Sciatic nerve (tissue), 2 donors: ENCODE data around the gene SAPCD2. TPM values are rescaled to one million over a fixed set of nuclear protein-coding genes. Genes with fewer than 3 reads are reported as not detected.

ENCODE experiments used
- ATAC-seq: fragments of 200-7000 bp; cut with Tn5 transposase; one replicate; pipeline ENCODE4 v1.9.1; 2020; ENCODE audit warnings: mild to moderate bottlenecking, moderate library complexity
- DNase-seq: peaks from one replicate; pipeline ENCODE4 v3.0.0-alpha.2; 2020; ENCODE audit warnings: low spot score
- intact Hi-C: fragments of 100-400 bp; cut with DNase I; formaldehyde crosslinking; loops from one replicate; pipeline ENCODE4 v1.14.2; 2022
- total RNA-seq: library from RNA; stranded (reverse); fragmentation: NEBNext Ultra II Directional; extraction: Animal tissue kit (Norgen Biotek cat#: 25700); gene quantifications from one replicate; pipeline ENCODE4 v1.2.1, GENCODE V29; 2021
- donor health status: DM: no; HTN: no; CAD: no.
- donor health status: DM: no; HTN: no; CAD: no.

SAPCD2 gene
- total RNA-seq, 1 donor from 2014 or later: 0.36 TPM

- intact Hi-C loops: loop anchor here (10.0 kb wide), 1 partner anchor 183 kb away; the partner anchor contains the start of genes AJM1 and PHPT1
- DNase-seq (no peak), ATAC-seq (no peak)
Observed at GRCh38 chr9:137027369-137028262, 42.7 kb downstream of the SAPCD2 start, which contains the start of gene ABCA2. ABCA2 (minus strand) TSS chr9:137028237; CDS start chr9:137028140, 97 bp downstream.

- intact Hi-C loops: loop anchor here (10.0 kb wide), 1 partner anchor 182 kb away; the partner anchor contains the start of genes AJM1 and PHPT1
- DNase-seq: no peak
- no peak for ATAC-seq
Observed at GRCh38 chr9:137026828-137027227, 43.5 kb downstream of the SAPCD2 start.

- intact Hi-C loops: loop anchor here (10.0 kb wide), 1 partner anchor 182 kb away; the partner anchor contains the start of genes AJM1 and PHPT1
- DNase-seq (no peak), ATAC-seq (no peak)
Observed at GRCh38 chr9:137026384-137026783, 44.0 kb downstream of the SAPCD2 start.

GRCh38 chr9:137025517-137025966, 44.8 kb downstream of the SAPCD2 start:
- DNase-seq (peak; percentile 89), ATAC-seq (peak; percentile 53)
- intact Hi-C loops: loop anchor here (10.0 kb wide), 1 partner anchor 181 kb away; the partner anchor contains the start of genes AJM1 and PHPT1

- ATAC-seq (no peak), DNase-seq (no peak)
- intact Hi-C loops: loop anchor here (10.0 kb wide), 1 partner anchor 179 kb away; the partner anchor contains the start of genes AJM1 and PHPT1
Observed at GRCh38 chr9:137023583-137023991, 46.8 kb downstream of the SAPCD2 start.

- ATAC-seq: peak; percentile 1
- no peak for DNase-seq
- intact Hi-C loops: loop anchor here (10.0 kb wide), 1 partner anchor 178 kb away; the partner anchor contains the start of genes AJM1 and PHPT1
Observed at GRCh38 chr9:137023157-137023556, 47.2 kb downstream of the SAPCD2 start.

- intact Hi-C loops: loop anchor here (10.0 kb wide), 1 partner anchor 178 kb away; the partner anchor contains the start of genes AJM1 and PHPT1
- DNase-seq (no peak), ATAC-seq (no peak)
Observed at GRCh38 chr9:137022662-137023008, 47.7 kb downstream of the SAPCD2 start.

- peak; percentile 58 for ATAC-seq
- intact Hi-C loops: loop anchor here (10.0 kb wide), 1 partner anchor 177 kb away; the partner anchor contains the start of genes AJM1 and PHPT1
- DNase-seq: peak; percentile 81
Observed at GRCh38 chr9:137021979-137022661, 48.2 kb downstream of the SAPCD2 start.

GRCh38 chr9:137021568-137021978, 48.8 kb downstream of the SAPCD2 start:
- DNase-seq: no peak
- intact Hi-C loops: loop anchor here (10.0 kb wide), 1 partner anchor 177 kb away; the partner anchor contains the start of genes AJM1 and PHPT1
- no peak for ATAC-seq

- intact Hi-C loops: loop anchor here (10.0 kb wide), 1 partner anchor 176 kb away; the partner anchor contains the start of genes AJM1 and PHPT1
- DNase-seq (no peak), ATAC-seq (no peak)
Observed at GRCh38 chr9:137020771-137021567, 49.4 kb downstream of the SAPCD2 start.

- DNase-seq: no peak
- intact Hi-C loops: loop anchor here (10.0 kb wide), 1 partner anchor 175 kb away; the partner anchor contains the start of genes AJM1 and PHPT1
- ATAC-seq: no peak
Observed at GRCh38 chr9:137019891-137020683, 50.3 kb downstream of the SAPCD2 start.

- no peak for ATAC-seq
- DNase-seq: no peak
- intact Hi-C loops: no loop called here
Observed at GRCh38 chr9:137018761-137019559, 51.4 kb downstream of the SAPCD2 start.

GRCh38 chr9:137017791-137018497, 52.4 kb downstream of the SAPCD2 start:
- DNase-seq: no peak
- ATAC-seq: no peak
- intact Hi-C loops: no loop called here

- intact Hi-C loops: no loop called here
- ATAC-seq: no peak
- DNase-seq: no peak
Observed at GRCh38 chr9:137017071-137017470, 53.3 kb downstream of the SAPCD2 start.

- DNase-seq: no peak
- intact Hi-C loops: no loop called here
Observed at GRCh38 chr9:137016436-137016835, 53.9 kb downstream of the SAPCD2 start.

GRCh38 chr9:137015976-137016375, 54.4 kb downstream of the SAPCD2 start:
- DNase-seq: no peak
- ATAC-seq: no peak
- intact Hi-C loops: no loop called here

More at GRCh38 chr9:137016436-137016835, 53.9 kb downstream of the SAPCD2 start:
- ATAC-seq: no peak
